ENCODE data around the gene PSMB9. TPM values are rescaled to one million over a fixed set of nuclear protein-coding genes. Genes with fewer than 3 reads are reported as not detected.

The PSMB9 gene
- polyA plus RNA-seq, 5 donors = 13.6 to 17.0 (median 15.4) TPM

DNA sequence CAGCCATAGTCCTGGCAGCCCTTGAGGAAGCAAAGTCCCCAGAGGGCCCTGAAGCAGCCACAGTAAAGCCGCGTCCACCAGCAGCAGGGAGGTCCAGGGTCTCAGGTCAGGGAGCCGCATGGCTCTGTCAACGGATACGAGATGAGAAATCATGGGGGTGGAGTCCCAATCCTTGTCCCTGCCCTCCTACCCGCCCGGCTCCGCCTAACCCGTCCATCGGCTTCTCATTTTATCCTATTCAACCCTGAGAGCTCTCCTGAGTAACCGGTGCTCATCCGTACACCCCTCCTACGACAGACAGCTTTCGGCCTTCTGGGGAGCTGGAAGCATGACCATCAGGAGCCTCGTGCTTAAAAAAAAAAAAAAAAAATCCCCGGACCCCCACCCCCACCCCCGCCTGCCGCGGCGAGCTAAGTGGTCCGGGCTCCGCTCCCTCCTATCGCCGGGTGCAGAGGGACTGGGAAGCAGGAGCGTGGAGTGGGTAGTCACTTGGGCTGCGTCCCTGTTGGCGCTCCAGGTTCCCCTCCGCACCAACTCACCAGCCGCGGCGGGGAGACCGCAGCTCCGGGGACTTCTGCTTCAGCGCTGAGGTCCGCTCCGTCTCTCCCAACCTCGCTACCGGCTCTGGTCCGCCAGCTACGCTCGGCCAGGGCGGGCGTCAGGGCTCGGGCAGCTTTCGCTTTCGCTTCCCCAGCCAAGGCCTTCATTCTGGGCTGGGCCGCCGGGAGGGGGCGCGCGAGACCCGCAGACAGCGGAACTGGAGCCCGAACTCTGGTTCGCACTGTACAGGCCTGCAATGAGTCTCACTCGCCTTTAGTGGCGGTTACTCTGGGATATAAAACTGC is 15.7 kb upstream of the PSMB9 start, which contains the start of gene TAP2:
Gene TAP2 (minus strand): TSS at position 626 of the 845 bp plus-strand sequence. CDS start 506 bp downstream, at position 120.
- DNase-seq = peak; percentile 93 to 94

DNA sequence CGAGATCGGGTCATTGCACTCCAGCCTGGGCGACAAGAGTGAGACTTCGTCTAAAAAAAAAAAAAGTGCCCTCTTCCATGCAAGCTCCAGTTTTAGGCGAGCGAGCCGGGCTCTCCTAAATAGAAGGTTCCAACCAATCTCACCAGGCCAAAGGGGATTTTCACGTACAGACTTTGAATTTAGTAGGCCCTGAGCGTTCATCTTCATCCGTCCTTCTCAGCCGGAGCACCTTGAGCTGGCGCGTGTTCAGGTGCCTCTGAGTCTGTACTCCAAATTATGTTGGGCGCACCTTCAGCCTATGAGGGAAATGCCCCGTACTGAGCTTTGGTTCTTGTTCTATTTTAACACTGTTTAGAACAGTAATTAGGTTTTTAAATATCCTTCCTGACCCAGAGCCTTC is 14.6 kb upstream of the PSMB9 start:
- no peak for DNase-seq

DNA sequence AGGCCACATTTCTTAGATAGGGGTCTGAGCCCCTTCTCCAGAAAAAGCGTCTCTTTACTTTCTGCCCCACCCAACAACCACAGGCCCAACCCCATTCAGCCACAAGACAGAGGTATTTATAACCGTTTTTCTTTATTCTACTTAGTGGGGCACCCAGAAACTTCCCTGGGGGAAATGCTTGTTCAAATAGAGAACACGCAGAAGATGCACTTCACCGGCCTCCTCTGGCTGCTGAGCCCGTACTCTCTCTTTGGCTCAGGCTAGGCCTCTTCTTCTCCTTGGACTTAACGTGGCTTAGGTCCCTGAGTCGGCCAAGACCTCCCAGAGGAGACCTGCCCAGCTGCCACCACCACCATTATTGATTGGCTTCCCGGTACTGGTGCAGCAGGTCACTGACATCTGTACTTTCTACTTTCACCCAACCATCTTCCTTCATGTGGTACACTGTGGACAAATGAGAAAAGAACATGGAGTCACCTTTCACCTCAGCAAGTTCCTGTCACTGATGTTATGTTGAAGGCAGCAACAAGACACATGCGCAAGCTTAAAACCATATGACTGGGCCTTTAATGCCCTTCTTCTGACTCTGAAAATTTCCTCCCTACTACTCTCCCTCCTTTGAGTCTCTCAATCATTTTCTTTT is 13.3 kb upstream of the PSMB9 start:
- DNase-seq = no peak

DNA sequence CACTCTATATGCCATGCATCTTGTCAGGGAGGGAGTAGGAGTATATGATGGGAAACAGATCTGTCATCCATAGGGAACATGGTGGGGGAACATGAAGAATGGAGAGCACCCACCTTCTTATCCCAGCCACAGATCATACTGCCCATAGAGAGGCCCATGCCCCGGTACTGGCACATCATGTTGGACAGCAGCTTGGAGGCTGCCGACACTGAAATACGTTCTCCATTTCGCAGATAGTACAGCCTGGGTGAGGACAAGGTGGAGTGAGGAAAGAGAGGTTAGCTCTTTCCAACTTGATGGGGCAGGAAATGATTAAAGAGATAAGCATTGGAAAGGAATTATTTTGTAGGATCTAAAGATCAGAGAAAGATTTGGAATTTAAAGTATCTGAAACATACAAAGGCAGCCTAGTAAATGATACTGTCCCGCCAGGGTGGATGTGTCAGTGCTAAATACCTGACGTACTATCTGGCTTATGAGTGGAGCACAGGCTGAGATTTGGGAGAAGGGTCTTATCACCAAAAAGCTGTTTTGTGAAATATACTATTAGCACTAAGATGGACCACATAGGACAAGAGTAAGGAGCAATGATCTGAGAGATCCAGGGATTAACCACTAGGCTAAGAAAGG is 11.9 kb upstream of the PSMB9 start:
- DNase-seq = no peak

DNA sequence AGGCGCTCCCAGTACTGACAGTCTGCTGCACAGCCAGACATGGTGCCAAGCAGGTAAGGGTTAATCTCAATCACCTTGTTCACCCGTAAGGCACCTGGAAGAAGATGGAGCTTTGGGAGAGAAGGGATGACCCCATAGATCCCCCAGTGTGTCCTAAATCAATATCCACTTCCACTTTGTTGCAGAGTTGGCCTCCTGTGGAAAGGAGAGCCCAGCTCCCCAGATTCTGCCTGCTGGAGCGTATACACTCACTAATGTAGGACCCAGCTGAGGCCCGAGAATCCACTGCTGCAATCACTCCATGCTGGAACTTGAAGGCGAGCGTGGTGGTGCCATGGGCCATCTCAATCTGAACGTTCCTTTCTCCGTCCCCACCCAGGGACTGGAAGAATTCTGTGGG is 11.3 kb upstream of the PSMB9 start:
- DNase-seq = no peak

DNA sequence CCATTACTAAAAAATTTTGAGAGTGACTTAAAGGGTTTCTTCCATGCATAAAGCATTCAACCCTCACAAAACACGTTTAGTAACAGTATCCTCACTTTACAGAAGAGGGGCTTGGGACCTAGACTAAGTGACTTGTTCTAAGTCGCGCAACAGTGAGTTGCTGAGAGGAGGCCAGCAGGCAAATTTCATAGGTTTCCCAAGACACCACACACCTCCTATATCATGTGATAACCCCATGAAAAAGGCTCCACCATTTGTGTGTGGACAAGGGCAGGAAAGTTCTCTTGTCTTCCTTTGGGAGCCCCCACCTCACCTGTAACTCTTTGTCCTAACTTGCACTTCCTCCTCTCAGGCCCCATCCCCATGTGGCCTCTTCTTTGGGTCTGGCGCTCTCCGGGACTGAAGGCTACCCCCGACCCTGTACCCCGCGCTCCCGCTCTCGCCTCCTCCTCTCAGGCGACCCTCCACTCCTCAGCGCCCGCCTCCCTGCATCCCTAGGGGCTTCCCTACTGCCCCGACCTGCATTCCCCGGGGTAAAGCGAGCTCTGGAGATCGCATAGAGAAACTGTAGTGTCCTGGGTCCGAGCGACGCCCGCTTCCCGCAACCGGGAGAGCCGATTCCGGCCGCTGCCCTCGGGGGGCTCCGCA is 10.5 kb upstream of the PSMB9 start:
- no peak for DNase-seq

DNA sequence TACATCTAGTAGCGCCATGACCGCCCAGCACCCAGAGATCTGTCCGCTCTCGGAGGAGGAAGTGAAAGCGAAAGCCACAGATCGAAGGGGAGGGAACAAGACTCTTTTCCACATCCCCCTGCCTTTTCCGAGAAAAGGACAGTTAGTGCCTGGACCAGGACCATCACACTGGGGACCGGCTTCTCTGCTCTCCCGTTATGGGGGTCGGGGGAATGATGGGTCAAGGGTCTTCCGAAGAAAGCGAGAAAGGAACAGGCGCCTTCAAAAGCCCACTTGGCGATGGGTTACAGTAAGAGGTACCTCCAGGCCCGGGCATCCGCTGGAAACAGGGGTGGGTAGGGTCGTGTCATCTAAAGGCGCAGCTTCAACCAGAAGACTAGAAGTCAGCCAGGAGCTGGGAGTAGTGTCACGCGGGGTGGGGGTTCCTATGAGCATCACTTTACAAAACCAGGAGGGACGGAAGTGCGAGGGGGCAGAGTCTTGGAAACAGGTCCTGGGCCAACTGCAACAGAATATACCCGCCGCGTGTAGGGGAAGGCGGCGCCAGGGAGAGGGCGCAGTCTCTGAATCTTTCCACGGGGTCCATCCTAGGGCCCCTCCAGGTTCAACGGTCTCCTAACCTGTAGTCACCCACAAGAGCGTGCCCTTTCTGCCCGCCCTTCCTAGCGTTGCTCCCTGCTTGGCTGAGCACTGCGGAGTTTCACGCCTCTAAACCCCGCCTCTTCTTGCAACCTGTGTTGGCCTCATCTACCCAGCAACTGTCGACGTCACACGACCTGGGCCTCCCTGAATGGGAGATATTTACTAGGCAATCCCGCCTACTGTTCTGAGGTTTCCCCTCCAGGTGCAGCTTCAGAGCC is 9.8 kb upstream of the PSMB9 start, which contains the start of gene PSMB8:
Gene PSMB8 (minus strand): TSS at position 69 of the 860 bp plus-strand sequence. CDS start 51 bp downstream, at position 18.
- DNase-seq = peak; percentile 89 to 93

DNA sequence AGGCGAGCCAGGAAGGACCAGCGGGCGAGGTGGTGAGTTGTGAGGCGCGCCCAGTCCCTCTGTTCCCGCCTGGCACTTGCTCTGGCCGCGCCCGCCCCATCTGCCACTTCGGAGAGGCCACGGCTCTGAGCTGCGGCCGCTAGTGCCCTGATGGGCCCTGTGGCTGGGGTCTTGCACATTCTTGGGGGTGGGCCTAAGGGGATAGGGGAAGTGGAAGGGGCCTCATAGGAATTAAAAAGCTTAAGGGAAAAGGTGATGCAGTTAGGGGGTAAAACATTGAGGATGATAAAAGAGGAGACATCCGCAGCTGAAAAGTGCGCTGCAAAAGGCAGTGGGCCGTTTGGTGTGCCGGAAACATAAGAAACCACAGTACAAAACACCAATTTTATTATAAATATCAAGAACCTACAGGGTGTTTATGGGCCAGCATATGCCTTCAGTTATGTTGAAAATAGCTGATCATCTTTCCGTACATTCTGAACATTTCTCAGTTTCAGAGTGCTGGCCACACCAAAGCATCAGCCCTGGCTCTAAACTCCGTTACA is 9.1 kb upstream of the PSMB9 start:
- DNase-seq = no peak

DNA sequence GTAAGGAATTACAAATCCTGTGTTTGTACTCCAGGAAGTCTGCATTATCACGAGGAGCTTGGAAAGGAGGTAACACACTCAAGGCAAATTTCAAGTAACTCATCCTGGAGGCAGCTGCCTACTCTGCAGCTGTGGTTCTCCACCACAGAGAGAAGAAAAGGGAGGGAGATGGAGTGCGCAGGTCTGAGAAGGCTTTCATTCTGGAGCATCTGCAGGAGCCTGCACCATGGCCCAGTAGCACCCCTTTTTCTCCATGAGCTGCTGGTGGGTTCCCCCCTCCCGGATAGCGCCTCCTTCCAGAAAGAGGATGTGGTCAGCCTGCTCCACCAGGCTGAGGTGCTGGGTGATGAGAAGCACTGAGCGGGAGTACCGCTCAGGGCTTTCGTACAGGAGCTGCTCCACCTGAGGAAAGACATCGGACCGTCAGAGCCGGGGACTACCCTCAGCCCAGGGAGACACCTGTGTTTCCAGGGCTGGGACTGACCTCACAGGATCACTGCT is 8.6 kb upstream of the PSMB9 start:
- DNase-seq = no peak

DNA sequence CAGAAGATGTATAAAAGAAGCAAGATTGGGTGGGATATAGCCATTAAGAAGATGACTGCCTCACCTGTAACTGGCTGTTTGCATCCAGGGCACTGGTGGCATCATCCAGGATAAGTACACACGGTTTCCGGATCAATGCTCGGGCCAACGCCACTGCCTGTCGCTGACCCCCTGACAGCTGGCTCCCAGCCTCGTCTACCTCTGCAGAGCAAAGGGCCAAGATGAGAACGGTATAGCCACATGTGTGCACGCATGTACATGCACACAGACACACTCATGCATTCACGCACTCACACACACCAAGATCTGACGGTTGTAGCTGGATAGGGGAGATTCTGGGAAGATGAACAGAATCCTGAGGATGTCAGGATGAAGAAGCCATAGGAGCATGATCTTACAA is 7.0 kb upstream of the PSMB9 start:
- no peak for DNase-seq

DNA sequence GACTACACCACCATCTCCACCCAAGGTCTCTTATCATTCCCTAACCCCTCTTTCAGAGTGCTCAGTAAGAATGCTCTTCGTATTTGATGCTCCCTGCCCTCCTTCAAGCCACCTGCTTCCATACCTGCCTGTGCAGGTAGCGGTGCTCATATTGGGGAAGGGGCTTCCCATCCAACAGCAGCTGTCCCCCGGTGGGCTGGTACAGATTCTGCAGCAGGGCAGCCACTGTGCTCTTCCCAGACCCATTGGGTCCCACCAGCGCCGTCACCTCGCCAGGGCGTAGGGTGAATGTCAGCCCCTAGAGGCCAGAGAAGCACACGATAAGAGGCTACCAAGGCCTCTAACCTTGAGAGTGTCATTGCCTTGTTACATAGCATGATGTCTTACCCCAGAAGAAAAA is 6.2 kb upstream of the PSMB9 start:
- no peak for DNase-seq

DNA sequence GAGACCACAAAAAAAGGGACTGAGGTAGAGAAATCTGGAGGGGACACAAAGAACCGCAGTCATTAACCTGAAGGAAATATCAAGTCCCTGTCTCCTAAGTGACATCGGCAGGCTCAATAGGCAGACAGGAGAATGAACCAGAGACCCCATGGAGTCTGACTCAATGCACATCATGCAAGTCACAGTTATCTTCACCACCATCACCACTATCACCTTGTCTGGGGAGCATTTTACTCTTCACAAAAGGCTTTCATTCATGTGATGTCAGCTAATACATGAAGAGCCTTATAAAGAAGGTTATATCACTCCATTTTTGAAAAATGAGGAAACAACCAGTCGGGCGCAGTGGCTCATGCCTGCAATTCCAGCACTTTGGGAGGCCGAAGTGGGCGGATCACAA is 4.9 kb upstream of the PSMB9 start:
- DNase-seq = no peak

DNA sequence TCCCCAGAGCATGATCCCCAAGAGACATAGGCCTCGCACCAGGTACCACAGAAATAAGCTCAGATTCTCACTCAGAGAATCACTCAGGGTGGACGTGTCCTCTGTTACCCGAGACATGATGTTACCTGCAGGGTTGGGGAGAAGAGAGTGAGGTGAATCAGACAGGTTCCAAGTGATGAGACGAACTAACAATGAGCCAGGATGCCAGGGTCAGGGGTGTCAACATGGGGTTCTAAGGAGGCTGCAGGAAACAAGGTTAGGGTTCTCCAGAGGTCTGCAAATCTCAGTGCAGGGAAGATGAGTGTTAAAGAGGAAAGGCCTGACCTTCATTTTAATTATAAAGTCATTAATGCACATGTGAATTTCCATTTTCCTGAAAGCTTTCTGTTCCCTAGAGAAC is 3.0 kb upstream of the PSMB9 start:
- DNase-seq = no peak

DNA sequence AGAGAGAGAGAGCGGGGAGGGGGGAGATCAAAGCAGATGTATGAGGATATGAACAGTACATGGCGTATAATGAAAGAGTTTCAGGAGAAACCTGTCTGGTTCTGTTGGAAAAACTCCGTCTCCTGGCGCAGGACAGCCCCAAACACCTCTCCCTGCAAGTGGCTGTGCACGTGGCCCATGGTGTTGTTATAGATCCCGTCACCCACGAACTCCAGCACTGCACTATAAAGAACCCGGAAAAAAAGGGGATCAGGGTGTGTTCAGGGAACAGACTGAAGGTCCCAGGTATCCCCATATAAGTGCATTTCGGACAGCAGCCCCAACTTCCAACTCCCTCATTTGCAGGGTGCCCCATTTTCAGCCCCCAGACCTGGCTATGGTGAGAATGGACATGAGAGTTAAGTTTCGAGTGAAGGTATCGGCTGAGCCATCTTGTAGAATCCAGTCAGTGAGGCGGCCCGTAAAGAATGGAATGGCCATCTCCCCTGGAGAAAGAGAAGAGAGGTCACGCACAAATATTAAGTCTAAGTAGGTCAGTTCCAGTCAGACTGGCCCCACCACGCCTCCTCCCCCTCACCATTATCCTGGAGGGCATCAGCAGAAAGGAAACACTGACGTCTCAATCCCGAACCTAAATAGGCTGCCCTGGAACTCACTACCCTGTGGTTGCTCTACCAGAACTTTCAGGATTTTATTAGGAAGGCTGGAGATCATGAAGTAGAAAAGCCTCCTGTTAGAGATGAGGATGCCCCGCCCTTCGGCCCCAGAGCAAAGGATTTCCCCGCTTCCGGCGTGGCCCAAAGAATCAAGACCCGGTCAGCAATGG is 1.8 kb upstream of the PSMB9 start:
- no peak for DNase-seq

DNA sequence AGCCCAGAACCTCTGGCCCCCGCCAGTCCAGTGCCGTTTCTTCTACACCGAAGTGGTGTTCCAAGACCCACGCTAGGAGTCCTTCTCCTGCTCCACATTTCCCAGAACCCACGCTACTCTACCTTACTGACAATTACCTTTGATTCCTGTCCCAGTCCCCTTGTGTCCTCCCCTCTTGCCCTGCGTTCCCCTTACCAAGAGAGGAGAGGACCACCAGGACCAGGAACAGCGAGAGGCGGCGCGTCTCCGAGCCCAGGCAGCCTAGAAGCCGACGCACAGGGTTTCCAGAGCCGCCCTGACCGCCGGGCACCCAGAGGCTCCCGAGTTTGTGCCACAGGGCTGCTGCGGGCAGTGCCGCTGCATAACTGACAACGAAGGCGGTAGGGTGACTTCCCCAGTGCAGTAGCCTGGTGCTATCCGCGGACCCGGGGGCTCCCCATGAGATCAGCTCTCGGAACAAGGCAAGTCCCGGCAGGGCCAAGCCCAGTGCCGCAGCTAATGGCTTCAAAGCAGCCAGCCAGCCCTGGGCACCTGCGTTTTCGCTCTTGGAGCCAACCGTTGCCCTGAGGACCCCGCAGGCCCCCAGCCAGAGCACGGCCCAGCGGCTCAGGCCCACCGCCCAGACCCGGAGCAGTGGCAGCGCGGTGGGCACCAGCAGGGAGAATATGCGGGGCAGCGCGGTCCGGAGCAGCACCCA is 1.0 kb upstream of the PSMB9 start:
- DNase-seq = peak in 1 of 2 donors; percentile 32

DNA sequence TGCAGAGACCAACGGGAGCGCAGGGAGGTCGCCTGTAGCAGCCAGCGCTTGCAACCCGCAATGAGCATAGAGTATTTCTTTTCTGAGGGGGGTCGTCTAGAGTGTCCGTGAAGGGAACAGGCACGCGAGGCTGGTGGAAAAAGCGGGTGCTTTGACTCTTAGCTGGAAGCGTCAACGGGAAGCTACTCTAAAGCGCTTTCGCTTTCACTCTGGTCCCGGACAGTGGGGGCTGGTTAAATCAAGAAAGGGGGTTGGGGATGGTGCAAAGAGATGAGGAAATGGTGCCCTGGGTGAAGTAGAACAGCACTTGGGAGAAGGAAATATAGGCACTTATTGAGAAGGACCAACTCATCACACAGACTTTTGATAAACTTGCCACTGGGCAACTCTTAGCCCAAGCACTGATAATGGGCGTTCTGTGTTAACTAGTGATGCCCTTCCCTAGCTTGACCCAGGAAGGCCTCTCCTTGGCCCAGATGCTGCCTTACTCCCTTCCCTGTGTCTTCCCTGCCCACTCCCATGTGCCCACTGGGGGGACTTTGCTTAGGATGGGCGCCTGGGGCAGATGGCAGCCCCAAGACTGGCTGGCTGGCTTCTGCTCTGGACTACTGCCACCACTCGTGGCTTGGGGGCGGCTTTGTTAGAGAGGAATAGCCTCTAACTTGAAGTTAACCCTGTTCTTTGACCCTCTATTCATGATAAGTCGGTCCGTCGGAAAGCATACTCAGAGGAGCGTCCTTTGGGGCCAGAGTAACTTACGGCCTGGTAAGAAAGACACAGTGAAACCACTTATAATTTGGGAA is 585 bp downstream of the PSMB9 start:
- DNase-seq = peak in 1 of 2 donors; percentile 36

DNA sequence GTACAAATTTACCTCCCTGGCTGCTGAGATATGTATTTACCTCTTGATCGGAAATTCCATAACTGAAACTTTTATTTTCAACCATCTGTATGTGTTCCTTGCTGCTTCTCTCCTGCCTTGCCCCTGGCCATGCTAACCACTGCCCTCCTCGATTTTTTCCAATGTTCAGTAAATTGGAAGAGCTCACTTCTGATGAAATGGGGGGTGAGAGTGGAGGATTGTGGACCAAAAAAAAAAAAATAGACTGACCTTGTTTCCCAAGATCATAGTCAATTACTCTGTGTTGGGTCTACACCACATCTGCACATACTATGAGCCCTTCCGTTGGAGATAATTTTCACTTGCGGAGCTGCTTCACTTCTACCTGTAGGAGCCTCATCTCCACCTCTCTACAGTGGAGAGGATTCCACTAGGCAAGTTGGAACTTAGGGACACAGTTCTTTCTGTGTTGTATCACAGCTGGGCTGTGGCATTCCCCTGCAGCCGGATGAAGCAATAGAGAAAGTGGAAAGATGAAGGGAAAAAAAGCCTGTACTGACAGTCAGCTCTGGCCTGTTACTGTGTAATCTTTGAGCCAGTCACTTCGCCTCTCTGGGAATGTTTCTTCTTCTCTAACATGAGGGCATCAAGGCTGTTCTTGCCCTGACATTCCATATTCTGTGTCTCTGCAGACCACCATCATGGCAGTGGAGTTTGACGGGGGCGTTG is 1.6 kb downstream of the PSMB9 start:
- DNase-seq = no peak
